Endothelial cell of coronary artery (primary cell): ENCODE measurements around the gene PCDHGA4. TPM values are rescaled to one million over a fixed set of nuclear protein-coding genes. Genes with fewer than 3 reads are reported as not detected.

ENCODE experiments used
- total RNA-seq: library from RNA; depleted of rRNA; stranded (reverse); fragments of >200 nt; gene quantifications from 2 replicates; pipeline ENCODE4 v1.2.3, GENCODE V29; 2014

PCDHGA4 gene
- total RNA-seq, result 2.6 and 5.0 TPM in 2 replicates

GRCh38 chr5:141354900-141355469 lies at the start of gene PCDHGA4:
PCDHGA4 (plus strand) TSS chr5:141355021; CDS start chr5:141355108, 87 bp downstream.

GRCh38 chr5:141320225-141321169 lies 34.3 kb upstream of the PCDHGA4 start, which contains the start of gene TAF7:
TAF7 (minus strand) TSS chr5:141320784; CDS start chr5:141320044, 740 bp downstream.

GRCh38 chr5:141330299-141331080 lies 24.3 kb upstream of the PCDHGA4 start, which contains the start of gene PCDHGA1:
PCDHGA1 (plus strand) TSS chr5:141330514.

GRCh38 chr5:141338538-141339306 lies 16.1 kb upstream of the PCDHGA4 start, which contains the start of gene PCDHGA2:
PCDHGA2 (plus strand) TSS chr5:141338760.

GRCh38 chr5:141343242-141343952 lies 11.4 kb upstream of the PCDHGA4 start, which contains the start of gene PCDHGA3:
PCDHGA3 (plus strand) TSS chr5:141343829; CDS start chr5:141344034, 205 bp downstream.

GRCh38 chr5:141349917-141350619 lies 4.8 kb upstream of the PCDHGA4 start, which contains the start of gene PCDHGB1:
PCDHGB1 (plus strand) TSS chr5:141350099; CDS start chr5:141350261, 162 bp downstream.

GRCh38 chr5:141359790-141360426 lies 5.1 kb downstream of the PCDHGA4 start, which contains the start of gene PCDHGB2:
PCDHGB2 (plus strand) TSS chr5:141359994; CDS start chr5:141360136, 142 bp downstream.

GRCh38 chr5:141363952-141364660 lies 9.3 kb downstream of the PCDHGA4 start, which contains the start of gene PCDHGA5:
PCDHGA5 (plus strand) TSS chr5:141364162; CDS start chr5:141364331, 169 bp downstream.

GRCh38 chr5:141369994-141370848 lies 15.4 kb downstream of the PCDHGA4 start, which contains the start of gene PCDHGB3:
PCDHGB3 (plus strand) TSS chr5:141370242; CDS start chr5:141370395, 153 bp downstream.

GRCh38 chr5:141373673-141374317 lies 19.0 kb downstream of the PCDHGA4 start, which contains the start of gene PCDHGA6:
PCDHGA6 (plus strand) TSS chr5:141373891; CDS start chr5:141374084, 193 bp downstream.

GRCh38 chr5:141382469-141383294 lies 27.9 kb downstream of the PCDHGA4 start, which contains the start of gene PCDHGA7:
PCDHGA7 (plus strand) TSS chr5:141382742; CDS start chr5:141382900, 158 bp downstream.

GRCh38 chr5:141387557-141388311 lies 32.9 kb downstream of the PCDHGA4 start, which contains the start of gene PCDHGB4:
PCDHGB4 (plus strand) TSS chr5:141387698; CDS start chr5:141387885, 187 bp downstream.

GRCh38 chr5:141392429-141393198 lies 37.8 kb downstream of the PCDHGA4 start, which contains the start of gene PCDHGA8:
PCDHGA8 (plus strand) TSS chr5:141392633; CDS start chr5:141392814, 181 bp downstream.

